ENCODE results near the gene LYPD8. TPM values are rescaled to one million over a fixed set of nuclear protein-coding genes. Genes with fewer than 3 reads are reported as not detected.

Gene LYPD8
- total and polyA plus RNA-seq, 8 donors: not detected

DNA sequence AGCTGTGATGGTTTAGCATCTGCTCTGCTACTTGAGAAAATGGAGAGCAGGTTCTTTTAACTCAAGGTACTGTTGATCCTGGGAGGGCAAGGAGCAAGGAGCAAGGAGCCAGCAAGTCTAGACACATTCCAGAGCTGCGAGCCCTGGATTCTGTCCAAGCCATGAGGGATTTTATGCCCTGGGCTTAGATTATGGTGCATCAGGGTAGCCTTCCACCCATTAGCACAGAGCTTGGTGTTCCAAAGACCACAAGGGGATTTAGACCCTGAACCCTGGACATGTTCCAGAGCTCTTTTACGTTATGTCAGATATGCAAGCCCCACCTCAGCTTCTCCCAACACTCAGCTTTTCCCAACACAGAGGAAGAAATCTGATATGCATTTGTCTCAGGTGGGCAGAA lies 51.0 kb downstream of the LYPD8 start:
- no peak for TF ChIP-seq CTCF (IDR thresholded peaks at IDR 0.05)
- Histone ChIP-seq H3K4me1 (no peaks in the 10 kb centered on the region), H3K27me3 (no peaks in the 10 kb centered on the region), H3K27ac (no peak overlapping the region), H3K9me3 (no peaks in the 10 kb centered on the region), H3K4me3 (no peak overlapping the region), H3K36me3 (no peaks in the 10 kb centered on the region)
- FAIRE-seq: no peak
- WGBS, 2 donors: 29 to 41% methylated on average over 2 of the region's 2 CpGs
- no peak for DNase-seq
- ATAC-seq: no peak
- intact Hi-C loops (cut with DNase I): loop anchor here in 1 of 3 donors (5.0 kb wide), 1 partner anchor 103 kb away; no protein-coding TSS in a partner anchor

- DNase-seq (no peak), FAIRE-seq (no peak), ATAC-seq (no peak)
- 55 to 63% methylated on average over 2 of the region's 2 CpGs for WGBS, 2 donors
- H3K4me3 ChIP-seq: no peak overlapping the region
- no peaks in the 10 kb centered on the region for H3K4me1 ChIP-seq
- no peak overlapping the region for H3K27ac ChIP-seq
- intact Hi-C loops (cut with DNase I): loop anchor here in 1 of 3 donors (5.0 kb wide), 1 partner anchor 104 kb away; no protein-coding TSS in a partner anchor
- TF ChIP-seq CTCF (IDR thresholded peaks at IDR 0.05): no peak
- H3K9me3 ChIP-seq: no peaks in the 10 kb centered on the region
- no peaks in the 10 kb centered on the region for H3K36me3 ChIP-seq
- H3K27me3 ChIP-seq: no peaks in the 10 kb centered on the region
Observed at GRCh38 chr1:248703674-248704073, 51.9 kb downstream of the LYPD8 start.

GRCh38 chr1:248702714-248703113 lies 52.8 kb downstream of the LYPD8 start, which contains the start of gene OR14I1:
TSS of gene OR14I1 (minus strand) at chr1:248702766.
- intact Hi-C loops (cut with DNase I): loop anchor here in 1 of 3 donors (5.0 kb wide), 1 partner anchor 105 kb away; no protein-coding TSS in a partner anchor
- no peak within 1 kb of the TSS for H3K4me3 ChIP-seq
- H3K27me3 ChIP-seq: no peaks in the 10 kb centered on the region
- H3K27ac ChIP-seq: no peak within 1 kb of the TSS
- 30 to 33% methylated on average over 1 of the region's 1 CpG for WGBS, 2 donors
- no peaks in the 10 kb centered on the region for H3K4me1 ChIP-seq
- no peak for DNase-seq
- TF ChIP-seq CTCF (IDR thresholded peaks at IDR 0.05): no peak
- no peak for FAIRE-seq
- ATAC-seq: no peak
- no peaks in the 10 kb centered on the region for H3K9me3 ChIP-seq
- H3K36me3 ChIP-seq: no peaks in the 10 kb centered on the region

- Histone ChIP-seq H3K4me3 (no peak overlapping the region), H3K27me3 (no peaks in the 10 kb centered on the region), H3K36me3 (no peaks in the 10 kb centered on the region), H3K9me3 (no peaks in the 10 kb centered on the region), H3K4me1 (no peaks in the 10 kb centered on the region), H3K27ac (no peak overlapping the region)
- ATAC-seq (no peak), DNase-seq (no peak), FAIRE-seq (no peak)
- intact Hi-C loops (cut with DNase I): loop anchor here in 1 of 3 donors (10.0 kb wide), 1 partner anchor 74 kb away; no protein-coding TSS in a partner anchor
- no peak for TF ChIP-seq CTCF (IDR thresholded peaks at IDR 0.05)
- WGBS, 2 donors: 29 to 35% methylated on average over 1 of the region's 1 CpG
Observed at GRCh38 chr1:248699099-248699498, 56.5 kb downstream of the LYPD8 start.

DNA sequence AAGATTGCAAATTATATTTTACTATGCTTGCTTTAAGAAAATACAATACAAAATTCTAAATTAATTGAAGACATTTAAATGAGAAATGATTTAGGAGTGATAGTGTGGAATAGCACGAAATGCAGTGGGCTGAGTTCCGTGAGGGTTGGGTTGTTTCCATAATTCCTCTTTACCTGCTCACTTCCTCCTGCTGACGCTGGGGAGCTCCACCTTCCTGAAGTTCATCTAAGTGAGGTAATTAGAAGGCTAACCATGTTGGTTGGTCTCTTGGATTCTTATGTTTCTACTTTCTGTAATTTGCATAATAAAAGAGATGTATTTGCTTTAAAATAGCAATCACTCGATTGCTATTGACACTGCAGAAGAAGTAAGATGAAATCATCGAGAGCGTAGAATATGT lies 57.7 kb downstream of the LYPD8 start:
- 57 to 67% methylated on average over 6 of the region's 6 CpGs for WGBS, 2 donors
- H3K36me3 ChIP-seq: no peaks in the 10 kb centered on the region
- DNase-seq (no peak), ATAC-seq (no peak), FAIRE-seq (no peak)
- no peak for TF ChIP-seq CTCF (IDR thresholded peaks at IDR 0.05)
- no peaks in the 10 kb centered on the region for H3K9me3 ChIP-seq
- H3K27ac ChIP-seq: no peak overlapping the region
- H3K27me3 ChIP-seq: no peaks in the 10 kb centered on the region
- intact Hi-C loops (cut with DNase I): loop anchor here in 1 of 3 donors (10.0 kb wide), 1 partner anchor 73 kb away; no protein-coding TSS in a partner anchor
- no peaks in the 10 kb centered on the region for H3K4me1 ChIP-seq
- no peak overlapping the region for H3K4me3 ChIP-seq

Measured in pancreas (tissue), 10 donors.